ENCODE results near the gene TMEM269.

- TF ChIP-seq, protein P1, sequence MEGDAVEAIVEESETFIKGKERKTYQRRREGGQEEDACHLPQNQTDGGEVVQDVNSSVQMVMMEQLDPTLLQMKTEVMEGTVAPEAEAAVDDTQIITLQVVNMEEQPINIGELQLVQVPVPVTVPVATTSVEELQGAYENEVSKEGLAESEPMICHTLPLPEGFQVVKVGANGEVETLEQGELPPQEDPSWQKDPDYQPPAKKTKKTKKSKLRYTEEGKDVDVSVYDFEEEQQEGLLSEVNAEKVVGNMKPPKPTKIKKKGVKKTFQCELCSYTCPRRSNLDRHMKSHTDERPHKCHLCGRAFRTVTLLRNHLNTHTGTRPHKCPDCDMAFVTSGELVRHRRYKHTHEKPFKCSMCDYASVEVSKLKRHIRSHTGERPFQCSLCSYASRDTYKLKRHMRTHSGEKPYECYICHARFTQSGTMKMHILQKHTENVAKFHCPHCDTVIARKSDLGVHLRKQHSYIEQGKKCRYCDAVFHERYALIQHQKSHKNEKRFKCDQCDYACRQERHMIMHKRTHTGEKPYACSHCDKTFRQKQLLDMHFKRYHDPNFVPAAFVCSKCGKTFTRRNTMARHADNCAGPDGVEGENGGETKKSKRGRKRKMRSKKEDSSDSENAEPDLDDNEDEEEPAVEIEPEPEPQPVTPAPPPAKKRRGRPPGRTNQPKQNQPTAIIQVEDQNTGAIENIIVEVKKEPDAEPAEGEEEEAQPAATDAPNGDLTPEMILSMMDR (IDR thresholded peaks at IDR 0.05) = no peak
- no peak for TF ChIP-seq POLR2A (IDR thresholded peaks at IDR 0.05)
These were observed 42.6 kb upstream of the TMEM269 start for GRCh38 chr1:42742141-42742540.

All from adrenal gland (tissue), 5 donors.